NB4 (cell line): Measurements from ENCODE around the gene CAMTA1.

ENCODE experiments used
- DNase-seq: peaks from one replicate; pipeline ENCODE4 v3.0.0; 2010; ENCODE audit warnings: low read depth
- H3K4me3 ChIP-seq: one replicate; pipeline ENCODE4 v1.5.1; 2011; ENCODE audit warnings: mild to moderate bottlenecking, low read depth, low read length, moderate library complexity
- MYC ChIP-seq: IDR thresholded peaks from 2 replicates; pipeline ENCODE4 v1.6.1; 2011; ENCODE audit warnings: low read depth, low read length
- POLR2A ChIP-seq: IDR thresholded peaks from 2 replicates; pipeline ENCODE4 v1.6.1; 2011; ENCODE audit warnings: mild to moderate bottlenecking; ENCODE audit not compliant: insufficient read length; ENCODE audit errors: extremely low read depth
- TF ChIP-seq, protein P1 (sequence below): IDR thresholded peaks from one replicate; pipeline ENCODE4 v1.5.1; 2012; ENCODE audit warnings: low read depth, low read length
- TF ChIP-seq, protein P2 (sequence below): IDR thresholded peaks from 2 replicates; pipeline ENCODE4 v1.6.1; 2011; ENCODE audit warnings: low read depth, low read length

Gene CAMTA1

DNA sequence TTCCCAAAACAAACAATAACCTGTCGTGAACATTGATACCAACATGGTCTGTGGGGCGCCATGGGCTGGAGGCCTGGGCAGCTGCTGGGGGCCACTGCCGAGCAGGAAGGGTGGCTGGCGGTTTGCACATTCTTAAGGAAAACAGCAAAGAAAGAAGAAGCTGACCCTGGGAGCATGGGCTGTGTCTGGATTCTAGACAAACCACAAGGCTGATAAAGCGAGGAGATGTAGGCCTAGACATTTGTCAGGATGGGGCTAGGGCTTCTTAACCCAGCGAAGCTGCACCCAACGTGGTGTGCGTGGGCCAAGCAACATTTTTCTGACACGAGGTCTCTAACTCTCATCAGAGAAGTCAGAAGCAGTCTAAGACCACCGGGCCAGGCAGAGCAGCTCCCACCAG, 663.7 kb downstream of the CAMTA1 start:
- H3K4me3 ChIP-seq, result no peak overlapping the region
- no peak for TF ChIP-seq MYC
- DNase-seq, result no peak

DNA sequence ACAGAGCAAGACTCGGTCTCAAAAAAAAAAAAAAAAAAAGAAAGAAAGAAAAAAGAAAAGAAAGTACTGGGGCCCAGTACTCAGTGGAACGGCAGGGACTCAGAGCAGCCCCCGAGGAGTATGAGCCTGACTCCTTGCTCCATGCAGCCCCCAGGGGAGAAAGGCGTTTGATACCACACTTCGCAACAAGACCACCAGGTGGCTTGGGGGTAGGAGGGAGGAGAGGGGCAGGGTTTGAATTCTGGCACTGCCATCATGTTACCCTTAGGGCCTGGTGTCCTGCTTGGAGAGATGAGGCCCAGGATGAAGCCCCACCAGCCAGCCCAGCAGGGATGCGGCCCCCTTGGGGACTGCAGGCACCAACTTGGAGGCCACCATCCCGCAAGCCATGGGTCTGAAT, 664.5 kb downstream of the CAMTA1 start:
- TF ChIP-seq, protein P1, sequence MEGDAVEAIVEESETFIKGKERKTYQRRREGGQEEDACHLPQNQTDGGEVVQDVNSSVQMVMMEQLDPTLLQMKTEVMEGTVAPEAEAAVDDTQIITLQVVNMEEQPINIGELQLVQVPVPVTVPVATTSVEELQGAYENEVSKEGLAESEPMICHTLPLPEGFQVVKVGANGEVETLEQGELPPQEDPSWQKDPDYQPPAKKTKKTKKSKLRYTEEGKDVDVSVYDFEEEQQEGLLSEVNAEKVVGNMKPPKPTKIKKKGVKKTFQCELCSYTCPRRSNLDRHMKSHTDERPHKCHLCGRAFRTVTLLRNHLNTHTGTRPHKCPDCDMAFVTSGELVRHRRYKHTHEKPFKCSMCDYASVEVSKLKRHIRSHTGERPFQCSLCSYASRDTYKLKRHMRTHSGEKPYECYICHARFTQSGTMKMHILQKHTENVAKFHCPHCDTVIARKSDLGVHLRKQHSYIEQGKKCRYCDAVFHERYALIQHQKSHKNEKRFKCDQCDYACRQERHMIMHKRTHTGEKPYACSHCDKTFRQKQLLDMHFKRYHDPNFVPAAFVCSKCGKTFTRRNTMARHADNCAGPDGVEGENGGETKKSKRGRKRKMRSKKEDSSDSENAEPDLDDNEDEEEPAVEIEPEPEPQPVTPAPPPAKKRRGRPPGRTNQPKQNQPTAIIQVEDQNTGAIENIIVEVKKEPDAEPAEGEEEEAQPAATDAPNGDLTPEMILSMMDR, result no peak
- no peak for TF ChIP-seq POLR2A
- TF ChIP-seq MYC, result no peak
- TF ChIP-seq, protein P2, sequence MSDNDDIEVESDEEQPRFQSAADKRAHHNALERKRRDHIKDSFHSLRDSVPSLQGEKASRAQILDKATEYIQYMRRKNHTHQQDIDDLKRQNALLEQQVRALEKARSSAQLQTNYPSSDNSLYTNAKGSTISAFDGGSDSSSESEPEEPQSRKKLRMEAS, result no peak
- no peak overlapping the region for H3K4me3 ChIP-seq
- DNase-seq, result no peak

DNA sequence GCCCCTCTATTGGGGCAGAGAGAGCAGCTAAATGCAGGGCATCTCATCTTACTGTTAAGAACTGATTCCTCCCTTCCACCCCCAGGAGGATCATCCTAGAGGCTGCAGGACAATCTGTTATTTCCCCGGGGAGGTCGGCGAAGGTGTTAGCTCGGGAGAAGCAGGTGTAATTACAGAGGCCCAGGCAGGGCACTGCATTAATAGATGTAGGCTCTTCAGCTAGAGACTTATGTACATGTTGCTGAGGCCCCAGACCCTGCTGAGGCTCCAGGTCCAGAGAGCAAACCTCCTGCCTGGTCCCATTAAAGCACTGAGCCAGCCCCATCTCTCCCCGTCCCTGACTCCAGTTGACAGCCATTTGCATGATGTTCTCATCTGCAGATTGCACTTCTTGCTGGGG, 665.6 kb downstream of the CAMTA1 start:
- TF ChIP-seq MYC (no peak), POLR2A (no peak)
- TF ChIP-seq, protein P2, result no peak
- TF ChIP-seq, protein P1, result no peak
- no peak overlapping the region for H3K4me3 ChIP-seq
- DNase-seq, result no peak

DNA sequence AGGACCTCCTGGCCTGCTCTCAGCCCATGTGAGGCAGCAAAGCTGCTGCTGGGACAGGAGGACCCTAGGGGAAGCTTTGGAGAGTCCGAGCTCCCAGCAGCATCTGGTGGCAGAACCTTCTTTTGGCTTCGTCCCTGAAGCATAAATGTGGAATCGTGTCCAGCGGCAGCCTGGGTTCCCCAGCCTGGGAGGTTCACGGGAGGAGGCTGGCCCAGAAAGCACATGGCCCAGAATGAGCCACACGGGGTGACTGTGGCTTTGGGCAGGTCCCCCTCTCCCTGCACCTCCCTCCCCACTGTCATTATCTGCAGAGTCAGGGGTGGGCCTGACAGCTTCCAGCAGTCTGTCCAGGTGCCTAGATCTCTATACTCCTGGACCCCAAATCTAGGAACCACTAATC, 667.8 kb downstream of the CAMTA1 start:
- TF ChIP-seq, protein P1, result no peak
- TF ChIP-seq, protein P2, result no peak
- no peak for TF ChIP-seq MYC
- no peak for TF ChIP-seq POLR2A
- no peak overlapping the region for H3K4me3 ChIP-seq
- DNase-seq, result no peak

DNA sequence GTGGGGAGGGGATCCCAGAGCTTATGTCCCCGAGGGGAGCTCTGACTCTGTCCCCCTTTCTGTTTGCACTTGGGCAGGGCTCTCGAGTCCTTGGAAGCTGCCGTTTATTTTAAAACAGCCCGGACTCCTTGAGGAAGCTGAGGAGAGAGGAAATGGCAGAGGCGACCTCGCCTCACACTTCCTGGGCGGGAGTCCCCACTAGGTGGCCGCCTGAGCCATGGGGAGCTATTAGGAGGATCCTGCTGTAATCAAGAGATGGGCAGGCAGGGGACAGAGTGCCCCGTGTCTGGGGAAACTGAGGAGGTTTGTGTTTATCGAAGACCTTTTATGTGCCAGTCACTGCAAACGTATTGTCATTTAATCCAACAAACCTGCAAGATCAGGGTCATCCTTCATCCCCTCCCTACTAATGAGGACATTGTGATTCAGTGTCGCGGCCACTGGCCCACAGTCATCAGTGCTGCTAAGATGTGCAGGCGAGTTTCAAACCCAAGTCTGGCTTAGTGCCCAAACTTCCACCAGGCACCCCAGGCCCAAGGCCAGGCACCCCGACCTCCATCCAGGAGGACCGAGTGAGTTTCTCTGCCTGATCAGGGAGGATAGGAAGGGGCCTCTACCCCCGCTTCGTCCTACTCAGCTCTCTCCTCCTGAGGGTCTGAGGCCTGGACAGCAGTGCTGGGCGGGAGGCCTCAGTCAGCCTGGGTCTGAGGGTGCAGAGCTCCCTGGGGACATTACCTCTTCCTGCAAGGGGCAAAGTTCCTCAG, 669.0 kb downstream of the CAMTA1 start:
- H3K4me3 ChIP-seq, result no peak overlapping the region
- peak; percentile 40 for DNase-seq
- TF ChIP-seq, protein P1, result peak; percentile 40
- TF ChIP-seq POLR2A (no peak), MYC (no peak)
- TF ChIP-seq, protein P2, result no peak

DNA sequence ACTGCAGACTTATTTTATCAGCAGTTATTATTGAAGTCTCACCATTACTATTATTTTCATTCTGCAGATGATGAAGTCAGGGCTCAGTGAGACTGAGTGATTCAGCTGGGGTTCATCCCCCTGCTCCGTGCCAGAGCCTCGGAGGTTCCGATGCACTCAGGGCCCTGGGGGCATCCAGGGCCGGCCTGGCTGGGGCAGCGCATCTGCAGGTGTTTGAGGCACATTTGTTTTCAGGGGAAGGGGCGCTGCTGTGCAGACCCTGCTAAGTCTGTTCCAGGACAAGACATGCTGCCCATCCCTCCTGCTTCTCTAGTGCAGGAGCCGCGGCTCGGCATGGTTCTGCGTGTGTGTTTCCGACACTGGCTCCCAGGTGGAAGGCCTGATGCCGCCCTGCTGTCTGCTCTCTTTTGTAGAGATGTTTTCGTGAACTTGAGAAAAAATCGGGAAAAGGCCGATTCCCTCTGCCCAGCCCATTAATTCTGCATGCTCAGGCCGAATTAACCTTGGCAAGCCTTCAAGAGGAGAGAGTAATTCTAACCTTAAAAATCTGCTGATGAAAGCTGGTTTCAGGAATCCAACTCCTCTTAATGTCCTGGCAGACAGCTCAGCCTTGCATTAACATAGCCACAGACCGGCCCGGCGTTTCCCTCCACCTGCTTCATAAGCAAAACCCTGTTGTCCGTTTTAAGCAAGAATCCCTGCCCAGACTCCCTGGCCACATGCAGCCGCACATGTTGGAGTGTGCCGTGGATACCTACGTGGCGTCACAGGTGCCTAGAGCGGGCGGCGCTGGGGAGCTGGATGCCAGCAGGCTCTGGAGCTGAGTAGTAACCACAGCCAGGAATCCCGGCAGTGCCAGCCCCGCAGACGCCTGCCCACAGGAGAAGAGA, 669.9 kb downstream of the CAMTA1 start:
- H3K4me3 ChIP-seq, result no peak overlapping the region
- TF ChIP-seq POLR2A, result no peak
- TF ChIP-seq MYC, result no peak
- TF ChIP-seq, protein P2, result no peak
- TF ChIP-seq, protein P1, result no peak
- DNase-seq, result no peak
